ENCODE measurements around the gene NFKBIE.
A peak's percentile ranks its signal among the peaks of the same experiment; 100 is the strongest.

NFKBIE gene

GRCh38 chr6:44309092-44309491, 43.7 kb upstream of the NFKBIE start:
- DNase-seq (ENCODE audit: low read depth), result no peak
- no peak overlapping the region for H3K4me3 ChIP-seq (ENCODE audit: low read length)
- no peak for TF ChIP-seq CTCF (conservative IDR thresholded peaks at IDR 0.05; ENCODE audit: low read depth, low read length)

GRCh38 chr6:44307217-44307616, 41.9 kb upstream of the NFKBIE start:
- H3K4me3 ChIP-seq (ENCODE audit: low read length), result no peak overlapping the region
- DNase-seq (ENCODE audit: low read depth), result no peak
- TF ChIP-seq CTCF (conservative IDR thresholded peaks at IDR 0.05; ENCODE audit: low read depth, low read length), result no peak

GRCh38 chr6:44306710-44307109, 41.4 kb upstream of the NFKBIE start:
- DNase-seq (ENCODE audit: low read depth), result no peak
- no peak for TF ChIP-seq CTCF (conservative IDR thresholded peaks at IDR 0.05; ENCODE audit: low read depth, low read length)
- no peak overlapping the region for H3K4me3 ChIP-seq (ENCODE audit: low read length)

GRCh38 chr6:44305200-44305725, 39.9 kb upstream of the NFKBIE start:
- no peak overlapping the region for H3K4me3 ChIP-seq (ENCODE audit: low read length)
- no peak for TF ChIP-seq CTCF (conservative IDR thresholded peaks at IDR 0.05; ENCODE audit: low read depth, low read length)
- DNase-seq (ENCODE audit: low read depth), result no peak

GRCh38 chr6:44304282-44305199, 39.2 kb upstream of the NFKBIE start:
- no peak for DNase-seq (ENCODE audit: low read depth)
- peak; percentile 88 for TF ChIP-seq CTCF (conservative IDR thresholded peaks at IDR 0.05; ENCODE audit: low read depth, low read length)
- H3K4me3 ChIP-seq (ENCODE audit: low read length), result no peak overlapping the region

- H3K4me3 ChIP-seq (ENCODE audit: low read length), result no peak overlapping the region
- no peak for DNase-seq (ENCODE audit: low read depth)
- TF ChIP-seq CTCF (conservative IDR thresholded peaks at IDR 0.05; ENCODE audit: low read depth, low read length), result no peak
Measured at GRCh38 chr6:44303842-44304241, 38.5 kb upstream of the NFKBIE start.

- no peak overlapping the region for H3K4me3 ChIP-seq (ENCODE audit: low read length)
- TF ChIP-seq CTCF (conservative IDR thresholded peaks at IDR 0.05; ENCODE audit: low read depth, low read length), result no peak
- DNase-seq (ENCODE audit: low read depth), result no peak
Measured at GRCh38 chr6:44302856-44303255, 37.5 kb upstream of the NFKBIE start.
